Stimulated activated CD4-positive, alpha-beta T cell treated with anti-CD3 and anti-CD28 coated beads, Interleukin-2, amount 100 ng/mL, for 48 hours (primary cell): Measurements from ENCODE around the gene PIGT.
A peak's percentile ranks its signal among the peaks of the same experiment; 100 is the strongest.

Source experiments
- DNase-seq, 2 donors: peaks; one replicate each; pipeline ENCODE4 v3.0.0-alpha.2; 2020

The PIGT gene

DNA sequence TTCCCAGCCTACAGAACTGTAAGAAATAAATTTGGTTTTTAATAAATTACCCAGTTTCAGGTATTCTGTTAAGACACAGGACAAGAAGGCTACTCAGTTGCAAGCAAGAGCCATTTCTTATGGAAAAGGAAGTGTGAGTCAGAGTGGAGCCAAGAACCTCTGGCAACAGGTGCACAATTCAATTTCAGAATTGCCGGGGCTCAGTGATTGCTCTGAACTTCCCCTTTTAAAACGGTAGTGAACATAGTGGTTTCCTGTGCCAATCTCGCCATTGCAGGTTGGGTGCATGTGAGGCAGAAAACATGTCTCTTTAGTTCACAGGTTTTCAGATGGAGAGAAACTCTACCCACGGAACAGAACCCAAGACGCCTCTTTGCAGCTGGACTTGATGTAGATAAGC lies 16.4 kb downstream of the PIGT start:
- DNase-seq = no peak

DNA sequence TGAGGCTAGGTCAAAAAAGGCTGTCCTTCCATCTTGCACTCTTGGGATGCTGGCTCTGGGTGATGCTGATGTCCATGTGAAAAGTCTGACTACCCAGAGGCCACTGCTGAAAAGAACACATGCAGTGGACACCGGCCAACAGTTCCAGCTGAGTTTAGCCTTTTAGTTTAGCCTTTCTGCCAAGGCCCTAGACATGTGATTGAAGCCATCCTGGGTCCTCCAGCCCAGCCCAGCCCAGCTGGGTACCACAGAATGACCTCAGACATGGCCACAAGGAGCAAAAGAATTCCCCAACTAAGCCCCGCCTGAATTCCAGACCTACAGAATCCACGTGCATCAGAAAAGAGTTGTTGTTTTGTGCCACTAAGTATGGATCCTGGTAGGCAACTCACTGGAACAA lies 17.4 kb downstream of the PIGT start:
- DNase-seq = no peak

GRCh38 chr20:45433976-45434375 lies 18.0 kb downstream of the PIGT start:
- no peak for DNase-seq

DNA sequence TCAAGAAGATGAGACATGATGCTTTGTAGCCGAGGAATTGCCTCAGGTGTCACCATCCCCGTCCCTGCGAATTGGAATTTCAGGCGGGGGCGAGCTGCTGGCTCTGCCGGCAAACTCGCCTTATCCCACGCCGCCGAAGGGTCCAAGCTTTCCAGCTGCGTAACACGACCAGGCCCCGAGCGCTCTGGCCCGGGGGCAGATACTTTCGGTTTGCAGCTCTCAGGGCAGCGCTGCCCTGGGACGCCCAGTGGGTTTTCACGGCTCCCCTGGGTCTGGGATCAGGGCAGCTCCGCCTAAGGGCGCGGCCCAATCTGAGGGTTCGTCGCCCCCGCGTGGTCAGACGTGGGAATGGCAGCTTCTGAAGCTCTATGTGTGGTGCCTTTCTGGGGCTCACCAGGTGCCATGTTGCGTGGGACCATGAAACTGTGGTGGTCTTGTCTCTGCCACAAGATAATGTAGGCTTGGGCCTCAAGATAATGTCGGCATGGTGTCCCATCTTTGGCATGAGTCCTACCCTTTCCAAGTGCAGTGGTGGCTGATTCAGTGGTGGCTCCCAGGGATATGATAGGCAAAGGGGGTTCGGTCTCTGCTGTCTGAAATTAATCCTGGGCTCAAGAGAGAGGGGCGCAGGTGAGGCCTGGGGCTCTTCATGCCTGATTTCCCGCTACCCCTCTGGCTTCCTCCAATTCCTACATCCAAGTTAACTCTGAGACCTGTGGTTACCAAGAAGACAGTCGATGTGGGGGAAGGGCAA lies 21.0 kb downstream of the PIGT start:
- peak; percentile 86 to 91 for DNase-seq

GRCh38 chr20:45440424-45440823 lies 24.5 kb downstream of the PIGT start:
- DNase-seq = no peak

- no peak for DNase-seq
Measured at GRCh38 chr20:45440891-45441685, 25.1 kb downstream of the PIGT start.

- no peak for DNase-seq
Measured at GRCh38 chr20:45441746-45442145, 25.8 kb downstream of the PIGT start.

- DNase-seq = no peak
Measured at GRCh38 chr20:45444050-45444449, 28.1 kb downstream of the PIGT start.

- DNase-seq = peak; percentile 38 to 50
Measured at GRCh38 chr20:45445805-45446562, 30.0 kb downstream of the PIGT start.

- no peak for DNase-seq
Measured at GRCh38 chr20:45448270-45448669, 32.3 kb downstream of the PIGT start.

DNA sequence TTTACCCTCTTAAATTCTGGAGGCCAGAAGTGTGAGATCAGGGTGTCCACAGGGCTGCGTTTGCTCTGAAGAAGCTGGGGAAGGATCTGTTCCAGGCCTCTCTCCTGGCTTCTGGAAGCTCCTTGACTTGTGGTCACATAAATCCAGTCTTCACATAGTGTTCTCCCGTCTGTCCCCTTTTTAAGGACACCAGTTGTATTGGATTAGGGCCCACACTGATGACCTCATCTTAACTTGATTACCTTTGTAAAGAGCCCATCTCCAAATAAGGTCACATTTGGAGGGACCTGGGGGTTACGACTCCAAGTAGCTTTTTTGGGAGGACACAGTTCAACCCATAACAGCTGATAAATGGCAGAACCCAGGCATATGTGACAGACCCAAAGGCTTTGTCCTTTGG lies 33.6 kb downstream of the PIGT start:
- no peak for DNase-seq

- DNase-seq = no peak
Measured at GRCh38 chr20:45450097-45450818, 34.3 kb downstream of the PIGT start.

DNA sequence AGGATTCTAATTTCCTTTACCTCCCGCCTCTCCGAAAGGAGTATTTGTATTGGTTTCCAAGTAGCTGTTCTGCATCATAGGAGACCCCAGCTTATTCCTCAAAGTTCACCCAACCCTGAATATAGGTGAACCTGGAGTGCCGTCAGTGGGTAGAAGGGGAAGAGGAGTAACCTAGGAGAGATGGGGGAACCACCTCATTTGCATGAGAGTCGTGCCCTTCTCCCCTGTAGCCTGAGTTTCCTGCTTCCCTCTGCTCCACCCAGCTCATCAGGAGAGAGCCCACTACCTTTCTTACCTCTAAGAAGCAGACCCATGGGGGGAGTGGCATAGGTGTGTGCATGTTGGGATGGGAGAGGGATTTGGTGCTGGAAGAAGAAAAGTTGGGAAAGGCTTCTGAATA lies 36.3 kb downstream of the PIGT start:
- DNase-seq = no peak

DNA sequence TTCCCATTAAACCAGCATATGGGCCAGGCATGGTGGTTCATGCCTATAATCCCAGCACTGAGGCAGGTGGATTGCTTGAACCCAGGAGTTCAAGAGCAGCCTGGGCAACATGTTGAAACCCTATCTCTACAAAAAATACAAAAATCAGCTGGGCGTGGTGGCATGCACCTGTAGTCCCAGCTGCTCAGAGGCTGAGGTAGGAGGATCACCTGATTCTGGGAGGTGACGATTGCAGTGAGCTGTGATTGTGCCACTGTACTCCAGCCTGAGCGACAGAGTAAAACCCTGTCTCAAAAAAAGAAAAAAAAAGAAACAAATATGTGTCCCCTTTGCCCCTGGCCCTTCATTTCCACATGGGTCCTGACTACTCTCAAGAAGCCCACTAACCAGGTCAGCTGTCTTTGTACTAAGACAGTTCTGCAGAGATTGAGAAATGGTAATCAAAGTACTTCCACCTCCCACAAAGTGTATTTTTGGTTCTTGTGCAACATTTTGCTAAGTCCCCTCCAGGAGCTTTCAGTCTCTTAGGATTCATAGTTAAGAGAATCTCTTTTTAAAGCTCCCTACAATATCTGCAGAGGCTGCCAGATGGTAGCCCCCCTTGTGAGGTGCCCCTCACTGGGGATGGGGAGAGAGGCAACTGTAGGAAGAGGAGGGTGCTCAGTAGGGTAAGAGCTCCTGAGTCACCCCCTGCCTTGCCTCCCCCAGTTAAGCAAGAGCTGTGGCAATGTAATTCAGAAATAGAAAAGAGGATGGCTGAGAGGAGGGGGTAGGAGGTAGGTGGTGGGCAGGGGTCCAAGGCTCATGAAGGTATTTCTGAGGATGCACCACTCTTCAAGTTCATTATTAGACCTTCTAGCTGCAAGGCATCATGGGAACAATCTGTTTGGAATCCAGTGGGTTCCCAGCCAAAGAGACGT lies 37.1 kb downstream of the PIGT start:
- no peak for DNase-seq

- peak; percentile 20 to 27 for DNase-seq
Measured at GRCh38 chr20:45456632-45457031, 40.7 kb downstream of the PIGT start.

DNA sequence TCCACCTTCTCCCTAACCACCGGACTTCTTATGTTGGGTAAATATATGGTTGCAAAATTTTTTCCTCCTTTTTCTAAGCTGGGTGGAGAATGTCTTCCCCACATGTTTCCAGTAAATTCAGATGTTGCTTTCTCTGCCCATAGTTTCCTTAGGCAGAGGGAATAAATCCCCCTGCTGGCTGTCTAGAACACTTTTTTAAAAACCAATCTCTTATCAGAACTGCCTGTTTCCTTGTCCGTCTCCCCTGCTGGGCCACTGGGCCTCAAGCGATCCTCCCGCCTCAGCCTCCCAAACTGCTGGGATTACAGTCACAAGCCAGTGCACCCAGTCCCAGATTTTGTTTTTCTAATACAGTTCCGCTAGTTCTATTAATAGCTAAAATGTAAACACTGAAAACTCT lies 43.7 kb downstream of the PIGT start:
- no peak for DNase-seq

DNA sequence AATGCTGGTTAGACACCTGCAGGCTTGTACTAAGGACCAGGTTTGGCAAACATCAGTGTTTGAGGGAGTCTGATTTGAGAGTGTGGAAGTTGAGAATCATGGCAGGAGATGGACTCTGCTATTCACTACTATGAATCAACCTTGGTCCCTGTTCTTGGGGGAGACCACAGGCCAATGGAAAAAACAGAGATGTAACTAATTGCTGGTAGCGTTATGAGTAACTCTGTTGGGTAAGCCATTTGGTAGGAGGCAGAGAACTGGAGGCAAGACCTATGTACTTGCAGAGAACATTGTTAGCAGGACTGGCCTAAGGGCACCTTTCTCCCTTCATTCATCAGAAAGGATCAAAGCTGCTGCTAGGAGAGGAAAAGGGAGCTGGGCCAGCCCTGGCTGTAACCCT lies 45.3 kb downstream of the PIGT start:
- DNase-seq = no peak

- DNase-seq = no peak
Measured at GRCh38 chr20:45462711-45463509, 47.0 kb downstream of the PIGT start.

- DNase-seq = no peak
Measured at GRCh38 chr20:45463709-45464108, 47.8 kb downstream of the PIGT start.

GRCh38 chr20:45465491-45466266 lies 49.7 kb downstream of the PIGT start:
- DNase-seq = no peak
